Mucosa of descending colon (tissue), 3 donors: ENCODE results near the gene TRABD2A. TPM values are rescaled to one million over a fixed set of nuclear protein-coding genes. Genes with fewer than 3 reads are reported as not detected.

Source experiments
- ATAC-seq: fragments of 200-7000 bp; cut with Tn5 transposase; one replicate; pipeline ENCODE4 v1.9.1; 2020; ENCODE audit warnings: mild to moderate bottlenecking, moderate library complexity
- DNase-seq, 3 donors: peaks; one replicate each; pipeline ENCODE4 v3.0.0-alpha.2; 2020
- H3K36me3 ChIP-seq: fragments of 200-600 bp; one replicate; pipeline ENCODE4 v1.8.0; 2021; ENCODE audit warnings: low read depth, mild to moderate bottlenecking
- H3K4me1 ChIP-seq: fragments of 200-600 bp; one replicate; pipeline ENCODE4 v1.8.0; 2021; ENCODE audit warnings: low read depth, mild to moderate bottlenecking
- H3K4me3 ChIP-seq: fragments of 200-600 bp; one replicate; pipeline ENCODE4 v1.8.0; 2021; ENCODE audit warnings: mild to moderate bottlenecking
- H3K9me3 ChIP-seq: fragments of 200-600 bp; one replicate; pipeline ENCODE4 v1.8.0; 2021; ENCODE audit warnings: mild to moderate bottlenecking
- intact Hi-C, 2 donors: fragments of 100-400 bp; cut with DNase I in 1 of 2; cut with micrococcal nuclease in 1 of 2; formaldehyde crosslinking; loops; one replicate each; pipeline versions ENCODE4 v1.11.0 to v1.11.1; 2022; cut with DNase I, micrococcal nuclease
- total RNA-seq, 3 donors: library from RNA; stranded (reverse); fragmentation: NEBNext Ultra II Directional in 2 of 3; extraction: Animal tissue kit (Norgen Biotek cat#: 25700) in 2 of 3; gene quantifications; one replicate each; pipeline versions ENCODE4 v1.2.1 to v1.2.4, GENCODE V29; 2021 to 2023
- TF ChIP-seq, protein P1 (sequence below): fragments of 200-600 bp; IDR thresholded peaks from one replicate; pipeline ENCODE4 v1.8.0; 2022; ENCODE audit warnings: antibody characterized with exemption, mild to moderate bottlenecking
- donor health status: DM: no; HTN: no; CAD: no; lungs with moderate emphysema.
- donor health status: DM: no; HTN: no; CAD: no.
- donor health status: DM: no; HTN: yes; CAD: no.

The TRABD2A gene
- total RNA-seq, 3 donors from 2014 or later = 40.2 to 132 (median 63.2) TPM

DNA sequence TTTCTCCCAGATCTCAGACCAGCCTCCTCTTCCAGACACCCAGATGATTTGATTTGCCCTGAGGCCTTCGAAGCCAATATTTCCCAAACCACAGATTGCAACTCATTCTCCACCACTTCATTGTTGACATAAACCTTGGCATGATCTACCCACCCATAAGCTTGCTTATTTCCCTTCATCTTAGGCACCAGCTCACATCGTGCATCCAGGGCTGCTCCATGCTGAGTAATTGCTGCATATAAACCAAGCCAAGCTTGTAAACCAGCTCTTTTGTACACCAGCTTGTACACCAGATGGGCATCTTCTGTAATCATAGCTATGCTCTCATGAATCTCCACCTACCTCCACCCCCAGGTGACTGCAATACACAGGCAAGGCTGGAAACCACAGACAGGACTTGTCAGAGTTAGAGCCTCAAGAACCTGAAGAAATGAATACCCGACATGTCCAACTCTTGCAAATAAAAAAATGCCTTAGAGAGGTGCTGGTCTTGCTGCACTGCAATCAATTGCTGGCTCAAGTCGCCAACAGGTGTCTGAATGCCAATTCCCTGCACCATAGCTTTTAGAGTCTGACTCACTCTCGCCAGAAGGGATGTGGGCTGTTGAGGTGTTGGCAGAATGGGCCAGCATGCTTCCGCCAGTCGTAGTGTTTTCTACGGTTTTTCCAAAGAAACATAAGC, 31.5 kb downstream of the TRABD2A start:
- no peaks in the 10 kb centered on the region for H3K9me3 ChIP-seq
- peak in 1 of 3 donors; percentile 30 for DNase-seq
- intact Hi-C loops = no loop called here
- H3K4me3 ChIP-seq = no peak overlapping the region
- H3K4me1 ChIP-seq = peaks cover 26% of the 10 kb centered on the region
- H3K36me3 ChIP-seq = no peaks in the 10 kb centered on the region
- TF ChIP-seq, protein P1, sequence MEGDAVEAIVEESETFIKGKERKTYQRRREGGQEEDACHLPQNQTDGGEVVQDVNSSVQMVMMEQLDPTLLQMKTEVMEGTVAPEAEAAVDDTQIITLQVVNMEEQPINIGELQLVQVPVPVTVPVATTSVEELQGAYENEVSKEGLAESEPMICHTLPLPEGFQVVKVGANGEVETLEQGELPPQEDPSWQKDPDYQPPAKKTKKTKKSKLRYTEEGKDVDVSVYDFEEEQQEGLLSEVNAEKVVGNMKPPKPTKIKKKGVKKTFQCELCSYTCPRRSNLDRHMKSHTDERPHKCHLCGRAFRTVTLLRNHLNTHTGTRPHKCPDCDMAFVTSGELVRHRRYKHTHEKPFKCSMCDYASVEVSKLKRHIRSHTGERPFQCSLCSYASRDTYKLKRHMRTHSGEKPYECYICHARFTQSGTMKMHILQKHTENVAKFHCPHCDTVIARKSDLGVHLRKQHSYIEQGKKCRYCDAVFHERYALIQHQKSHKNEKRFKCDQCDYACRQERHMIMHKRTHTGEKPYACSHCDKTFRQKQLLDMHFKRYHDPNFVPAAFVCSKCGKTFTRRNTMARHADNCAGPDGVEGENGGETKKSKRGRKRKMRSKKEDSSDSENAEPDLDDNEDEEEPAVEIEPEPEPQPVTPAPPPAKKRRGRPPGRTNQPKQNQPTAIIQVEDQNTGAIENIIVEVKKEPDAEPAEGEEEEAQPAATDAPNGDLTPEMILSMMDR = no peak
- ATAC-seq = peak; percentile 62

DNA sequence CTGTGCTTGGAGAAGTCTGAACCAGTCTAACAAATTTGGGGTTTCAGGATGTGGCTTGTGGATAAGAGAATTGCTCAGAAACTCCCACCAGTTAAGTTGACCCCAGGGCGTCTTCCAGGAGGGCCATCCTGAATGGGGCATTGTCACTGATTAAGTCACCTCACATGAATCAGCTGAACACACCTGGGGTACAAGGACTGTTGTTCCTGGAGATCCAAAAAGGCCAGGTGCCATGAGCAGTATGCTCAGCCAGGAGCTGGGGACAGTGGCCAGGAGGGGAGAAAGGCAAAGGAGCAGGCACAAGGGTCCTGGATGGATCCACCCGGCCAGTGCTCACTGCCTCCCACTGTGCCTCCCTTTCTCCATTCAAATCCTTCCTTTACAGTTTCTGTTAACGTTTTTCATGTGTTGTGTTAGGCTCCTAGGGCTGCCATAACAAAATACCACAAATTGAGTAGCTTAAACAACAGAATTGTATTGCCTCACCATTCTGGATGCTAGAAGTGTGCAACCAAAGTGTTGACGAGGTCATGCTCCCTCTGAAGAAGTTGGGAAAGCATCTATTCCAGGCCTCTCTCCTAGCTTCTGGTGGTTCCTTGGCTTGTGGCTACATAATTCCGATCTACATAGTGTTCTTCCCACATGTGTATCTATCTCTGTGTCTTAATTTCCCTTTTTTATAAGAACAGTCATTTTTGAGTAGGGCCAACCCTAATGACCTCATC, 33.4 kb downstream of the TRABD2A start:
- ATAC-seq = no peak
- no peaks in the 10 kb centered on the region for H3K9me3 ChIP-seq
- no peak for DNase-seq
- intact Hi-C loops = no loop called here
- H3K4me1 ChIP-seq = peaks cover 26% of the 10 kb centered on the region
- TF ChIP-seq, protein P1 = no peak
- H3K36me3 ChIP-seq = no peaks in the 10 kb centered on the region
- no peak overlapping the region for H3K4me3 ChIP-seq

DNA sequence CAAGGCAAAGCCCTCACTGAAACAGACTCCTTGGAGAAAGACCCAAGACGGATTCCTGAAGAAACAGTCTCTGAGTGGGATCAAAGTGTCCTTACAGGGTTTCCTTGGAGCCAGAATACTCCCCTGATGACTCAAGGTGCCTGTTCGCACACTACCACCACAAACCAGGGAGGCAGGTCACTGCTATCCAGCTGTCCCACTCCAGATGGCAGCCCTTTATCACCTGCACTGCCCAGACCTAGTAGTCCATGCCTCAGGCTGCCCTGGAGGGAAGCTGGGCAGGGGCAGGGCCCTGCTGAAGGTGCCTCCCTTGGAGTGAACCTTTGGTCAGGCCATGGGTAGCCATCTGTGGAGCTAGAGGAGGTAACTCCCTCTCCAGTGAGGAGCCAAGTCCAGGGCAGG, 34.1 kb downstream of the TRABD2A start:
- ATAC-seq = peak; percentile 86

DNA sequence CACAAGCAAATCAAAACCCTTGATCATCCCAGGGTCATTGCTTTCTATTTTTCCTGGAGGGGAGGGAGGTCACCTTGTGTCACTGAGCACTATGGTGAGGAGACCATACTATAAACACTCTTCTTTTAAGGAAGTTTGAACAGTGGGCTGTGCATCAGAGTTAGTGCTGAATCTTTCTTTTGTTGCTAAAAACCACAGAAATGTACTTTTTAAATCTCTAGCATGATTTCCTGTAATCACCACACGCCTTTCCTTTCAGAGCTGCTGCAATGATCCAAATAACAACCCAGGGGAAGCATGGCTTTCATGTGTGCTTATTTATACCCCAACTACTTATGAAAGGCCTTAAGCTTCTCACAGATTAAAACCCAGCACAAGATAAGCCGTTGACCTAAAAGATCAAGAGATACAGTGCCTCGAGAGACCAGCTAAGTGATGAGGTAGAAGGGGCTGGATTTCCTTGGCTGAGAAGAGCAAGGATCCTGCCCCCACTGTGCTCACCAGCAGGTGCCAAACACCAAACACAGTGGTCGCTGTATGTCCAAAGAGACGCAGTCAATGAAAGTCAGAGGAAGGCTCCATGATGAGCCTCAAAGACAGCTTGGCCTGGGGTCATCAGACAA, 34.7 kb downstream of the TRABD2A start:
- no peak for DNase-seq
- intact Hi-C loops = no loop called here
- Histone ChIP-seq H3K4me1 (peaks cover 26% of the 10 kb centered on the region), H3K4me3 (no peak overlapping the region), H3K36me3 (no peaks in the 10 kb centered on the region), H3K9me3 (no peaks in the 10 kb centered on the region)
- TF ChIP-seq, protein P1 = no peak
- ATAC-seq = peak; percentile 45

More for the DNA sequence above, 34.1 kb downstream of the TRABD2A start:
- Histone ChIP-seq H3K36me3 (no peaks in the 10 kb centered on the region), H3K4me1 (peaks cover 26% of the 10 kb centered on the region), H3K9me3 (no peaks in the 10 kb centered on the region), H3K4me3 (no peak overlapping the region)
- TF ChIP-seq, protein P1 = no peak
- intact Hi-C loops = no loop called here
- DNase-seq = peak; percentile 49 to 72 (median 69)

DNA sequence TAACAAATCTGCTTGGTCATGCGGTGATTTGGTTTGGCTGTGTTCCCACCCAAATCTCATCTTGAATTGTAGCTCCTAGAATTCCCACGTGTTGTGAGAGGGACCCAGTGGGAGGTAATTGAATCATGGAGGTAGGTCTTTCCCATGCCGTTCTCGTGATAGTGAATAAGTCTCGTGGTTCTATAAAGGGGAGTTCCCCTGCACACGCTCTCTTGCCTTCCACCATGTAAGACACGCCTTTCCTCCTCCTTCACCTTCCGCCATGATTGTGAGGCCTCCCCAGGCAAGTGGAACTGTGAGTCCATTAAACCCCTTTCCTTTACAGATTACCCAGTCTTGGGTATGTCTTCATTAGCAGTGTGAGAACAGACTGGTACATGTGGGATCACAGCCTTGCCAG, 36.7 kb downstream of the TRABD2A start:
- no peaks in the 10 kb centered on the region for H3K9me3 ChIP-seq
- no peak for ATAC-seq
- H3K4me1 ChIP-seq = peaks cover 19% of the 10 kb centered on the region
- TF ChIP-seq, protein P1 = no peak
- no peak overlapping the region for H3K4me3 ChIP-seq
- DNase-seq = no peak
- no peaks in the 10 kb centered on the region for H3K36me3 ChIP-seq
- intact Hi-C loops = no loop called here
